ENCODE measurements around the gene DUSP5. TPM values are rescaled to one million over a fixed set of nuclear protein-coding genes. Genes with fewer than 3 reads are reported as not detected.

The DUSP5 gene
- total and polyA plus RNA-seq, 2 of the 8 experiments (the other 6 are each of a cell fraction or from before 2014, with no cell fraction given), result 13.6 to 30.3 TPM

- Histone ChIP-seq H2AK5ac (ENCODE audit: low read depth, low read length) (no peak overlapping the region), H3K23ac (ENCODE audit: insufficient read length) (no peak overlapping the region), H3K4me2 (ENCODE audit: insufficient read depth in 1 of 2, low read depth in 2 of 2, low read length in 2 of 2) (no peak overlapping the region), H4K20me1 (replicated peaks in 1 of 2; ENCODE audit: control insufficient read depth in 1 of 2, insufficient read depth in 2 of 2, low read length in 2 of 2) (no peaks in the 10 kb centered on the region), H4K91ac (replicated peaks; ENCODE audit: insufficient read length, low read length) (no peak overlapping the region), H2BK120ac (replicated peaks; ENCODE audit: low read depth, low read length) (no peak overlapping the region), H3K4me3 (ENCODE audit: extremely low read depth in 1 of 4, insufficient read depth in 2 of 4, low read depth in 3 of 4, low read length in 4 of 4) (no peak overlapping the region), H3K18ac (ENCODE audit: extremely low read depth, low read length) (no peak overlapping the region), H2BK5ac (ENCODE audit: low read depth, low read length) (no peak overlapping the region), H3K27me3 (replicated peaks in 1 of 4; ENCODE audit: control insufficient read depth in 3 of 4, extremely low read depth in 1 of 4, insufficient read depth in 3 of 4, low read length in 3 of 4) (no peaks in the 10 kb centered on the region), H3K9me3 (ENCODE audit: insufficient read depth in 2 of 2, low read depth in 1 of 2, low read length in 1 of 2) (no peaks in the 10 kb centered on the region), H3K79me1 (ENCODE audit: low read depth, low read length) (no peaks in the 10 kb centered on the region), H3K56ac (replicated peaks; ENCODE audit: insufficient read length, low read depth, low read length) (no peak overlapping the region), H3K27ac (ENCODE audit: low read depth, low read length) (no peak overlapping the region), H3K23me2 (ENCODE audit: low read depth, low read length) (no peaks in the 10 kb centered on the region), H2BK15ac (ENCODE audit: low read length) (no peak overlapping the region), H2AFZ (ENCODE audit: low read length) (no peak overlapping the region), H3K9ac (replicated peaks in 1 of 4; ENCODE audit: extremely low read depth in 1 of 4, low read depth in 3 of 4, low read length in 3 of 4) (no peak overlapping the region), H3K4ac (replicated peaks; ENCODE audit: insufficient read length, low read depth, low read length) (no peak overlapping the region), H3K36me3 (ENCODE audit: control insufficient read depth in 2 of 4, insufficient read depth in 4 of 4, low read length in 3 of 4) (no peaks in the 10 kb centered on the region), H2BK20ac (ENCODE audit: low read length) (no peak overlapping the region), H3K14ac (ENCODE audit: insufficient read length) (no peak overlapping the region), H4K8ac (ENCODE audit: extremely low read depth, insufficient read depth, low read length) (no peak overlapping the region), H2BK12ac (ENCODE audit: low read depth, low read length) (no peak overlapping the region), H3K79me2 (ENCODE audit: control insufficient read depth in 1 of 2, insufficient read depth in 2 of 2, low read length in 2 of 2) (no peaks in the 10 kb centered on the region), H4K5ac (ENCODE audit: insufficient read length, low read depth, low read length) (no peak overlapping the region), H3K4me1 (replicated peaks in 1 of 4; ENCODE audit: control insufficient read depth in 3 of 4, insufficient read depth in 4 of 4, low read length in 3 of 4) (peaks cover 0 to 2% (median 0%) of the 10 kb centered on the region in 4 experiments; a peak in 1 of 7 replicates)
- 89% methylated on average over 9 of the region's 9 CpGs; no CpG with 5 or more reads in 1 of the 2 experiments for WGBS, 2 experiments (ENCODE audit: extremely low coverage in 1 of 2, insufficient coverage in 1 of 2, insufficient read length in 1 of 2, insufficient replicate concordance in 2 of 2, low coverage in 1 of 2, low lambda C conversion rate in 2 of 2, missing lambda C conversion rate in 1 of 2)
- POLR2A ChIA-PET (ENCODE audit: partially characterized antibody), result no interaction called here
- no peak for FAIRE-seq
- no peak for DNase-seq (ENCODE audit: low read depth in 1 of 2, low spot score in 2 of 2)
- CTCF ChIA-PET (ENCODE audit: partially characterized antibody), result interaction anchor here (0.9 to 1.1 kb wide), 2 partner anchors 10 to 111 kb away, joined by 3 read pairs; no protein-coding TSS in a partner anchor
- TF ChIP-seq SP2 (IDR thresholded peaks at IDR 0.05; ENCODE audit: low read length) (no peak), RBBP5 (IDR thresholded peaks at IDR 0.05; ENCODE audit: borderline replicate concordance, low read depth, low read length) (no peak), CTCF (IDR thresholded peaks at IDR 0.05; ENCODE audit: control extremely low read depth in 1 of 3, insufficient read depth in 1 of 3, low read depth in 1 of 3, low read length in 3 of 3) (no peak), GTF2F1 (IDR thresholded peaks at IDR 0.05; ENCODE audit: borderline replicate concordance, low read depth, low read length) (no peak), USF2 (IDR thresholded peaks at IDR 0.05; ENCODE audit: low read length) (no peak), PHF8 (conservative IDR thresholded peaks at IDR 0.05; ENCODE audit: low read depth, low read length) (no peak), ATF3 (IDR thresholded peaks at IDR 0.05; ENCODE audit: insufficient read depth, low read depth, low read length) (no peak), TAF1 (IDR thresholded peaks at IDR 0.05; ENCODE audit: low read depth, low read length) (no peak), CEBPB (IDR thresholded peaks at IDR 0.05; ENCODE audit: low read depth, low read length) (no peak), POLR2AphosphoS5 (IDR thresholded peaks at IDR 0.05; ENCODE audit: low read depth, low read length) (no peak), NRF1 (IDR thresholded peaks at IDR 0.05; ENCODE audit: low read depth, low read length) (no peak)
Measured at GRCh38 chr10:110457851-110458250, 39.9 kb upstream of the DUSP5 start.
